ENCODE results near the gene KLF8.

The KLF8 gene

GRCh38 chrX:56313308-56313707, 81.2 kb downstream of the KLF8 start:
- no peak overlapping the region for H3K4me3 Mint-ChIP-seq

DNA sequence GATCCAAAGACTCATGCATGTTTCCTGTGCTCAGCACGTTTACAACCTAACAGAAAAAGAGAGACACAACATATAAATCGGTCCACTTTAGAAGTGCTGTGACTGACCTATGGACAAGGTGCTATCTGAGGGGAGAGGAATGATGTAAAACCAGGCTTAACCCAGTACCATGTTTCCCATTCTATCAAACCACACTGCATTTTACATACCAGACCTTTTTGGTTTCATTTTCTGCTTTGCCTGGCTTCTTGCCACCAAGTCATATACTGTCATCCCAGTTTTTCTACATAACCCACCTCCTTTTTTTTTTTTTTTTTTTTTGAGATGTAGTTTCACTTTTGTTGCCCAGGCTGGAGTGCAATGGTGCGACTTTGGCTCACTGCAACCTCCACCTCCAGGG, 82.2 kb downstream of the KLF8 start:
- Mint-ChIP-seq H3K36me3 (ENCODE audit: low read depth) (no peaks in the 10 kb centered on the region), H3K4me1 (no peaks in the 10 kb centered on the region), H3K9me3 (peaks cover 29% of the 10 kb centered on the region), H3K27ac (no peak overlapping the region), H3K27me3 (ENCODE audit: low read depth) (no peaks in the 10 kb centered on the region), H3K4me3 (no peak overlapping the region)
- TF ChIP-seq CTCF (IDR thresholded peaks at IDR 0.05; ENCODE audit: unreplicated experiment in 3 of 3), result no peak

More at GRCh38 chrX:56313308-56313707, 81.2 kb downstream of the KLF8 start:
- Mint-ChIP-seq H3K36me3 (ENCODE audit: low read depth) (no peaks in the 10 kb centered on the region), H3K27me3 (ENCODE audit: low read depth) (no peaks in the 10 kb centered on the region), H3K4me1 (no peaks in the 10 kb centered on the region), H3K9me3 (peaks cover 34% of the 10 kb centered on the region), H3K27ac (no peak overlapping the region)
- TF ChIP-seq CTCF (IDR thresholded peaks at IDR 0.05; ENCODE audit: unreplicated experiment in 3 of 3), result no peak

DNA sequence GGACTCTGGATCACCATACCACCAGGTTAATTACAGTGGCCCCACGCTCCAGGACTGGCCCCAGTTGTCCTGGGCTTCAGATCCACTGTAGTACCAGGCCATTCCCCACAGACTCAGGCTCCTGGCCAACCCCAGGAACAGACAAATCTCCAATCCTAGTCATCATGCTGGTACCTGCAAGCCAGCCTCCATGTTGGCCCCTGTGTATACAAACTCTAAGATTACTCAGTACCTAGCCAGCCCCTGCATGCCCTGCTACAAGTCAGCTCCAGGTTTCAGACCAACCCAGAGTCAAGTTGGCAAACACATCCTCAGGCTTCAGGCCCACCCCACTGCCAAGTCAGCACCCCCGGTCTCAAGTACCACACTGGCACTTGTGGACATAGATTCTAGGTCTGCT, 85.9 kb downstream of the KLF8 start:
- Mint-ChIP-seq H3K4me3 (no peak overlapping the region), H3K9me3 (peaks cover 34% of the 10 kb centered on the region), H3K36me3 (ENCODE audit: low read depth) (no peaks in the 10 kb centered on the region), H3K27me3 (ENCODE audit: low read depth) (no peaks in the 10 kb centered on the region), H3K4me1 (no peaks in the 10 kb centered on the region), H3K27ac (no peak overlapping the region)
- TF ChIP-seq CTCF (IDR thresholded peaks at IDR 0.05; ENCODE audit: unreplicated experiment in 3 of 3), result no peak

DNA sequence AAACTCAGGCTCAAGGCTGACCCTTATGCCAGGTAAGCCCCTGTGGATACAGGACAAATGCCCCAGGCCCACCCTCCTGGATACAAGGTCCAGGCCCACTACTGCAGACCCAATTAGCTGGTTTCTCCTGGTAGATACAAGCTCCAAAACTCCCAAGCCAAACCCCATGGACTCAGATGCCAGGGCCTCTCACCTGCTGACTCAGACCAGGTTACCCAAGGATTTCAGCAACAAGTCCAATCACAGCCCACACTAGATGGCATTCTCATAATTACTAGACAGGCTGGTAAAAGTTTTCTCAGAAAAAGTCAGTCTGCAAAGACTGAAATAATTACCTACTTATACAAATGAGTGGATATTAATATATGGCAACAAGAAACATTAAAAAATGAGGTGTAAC, 87.0 kb downstream of the KLF8 start:
- H3K4me1 Mint-ChIP-seq, result no peaks in the 10 kb centered on the region
- no peaks in the 10 kb centered on the region for H3K27me3 Mint-ChIP-seq (ENCODE audit: low read depth)
- H3K4me3 Mint-ChIP-seq, result no peak overlapping the region
- TF ChIP-seq CTCF (IDR thresholded peaks at IDR 0.05; ENCODE audit: unreplicated experiment in 3 of 3), result no peak
- H3K36me3 Mint-ChIP-seq (ENCODE audit: low read depth), result no peaks in the 10 kb centered on the region
- no peak overlapping the region for H3K27ac Mint-ChIP-seq
- H3K9me3 Mint-ChIP-seq, result peaks cover 36% of the 10 kb centered on the region

All from nephron (organoid).